GM12875 (cell line): ENCODE data around the gene MGAT1.
"Not testable (repeated sequence)": the region's sequence is repeated elsewhere in the genome, so short reads cannot be mapped to it uniquely, and the experiment has no call there.

Experiments
- H3K4me3 ChIP-seq: one replicate; pipeline ENCODE4 v1.5.1; 2011; ENCODE audit warnings: low read depth, low read length, control low read depth
- TF ChIP-seq, protein P1 (sequence below): IDR thresholded peaks from 2 replicates; pipeline ENCODE4 v1.5.1; 2011; ENCODE audit warnings: low read depth, mild to moderate bottlenecking, control low read depth, inconsistent platforms, low read length, moderate library complexity, borderline replicate concordance; ENCODE audit not compliant: insufficient read depth

Gene MGAT1

GRCh38 chr5:180775624-180776023 lies 27.0 kb downstream of the MGAT1 start:
- TF ChIP-seq, protein P1, sequence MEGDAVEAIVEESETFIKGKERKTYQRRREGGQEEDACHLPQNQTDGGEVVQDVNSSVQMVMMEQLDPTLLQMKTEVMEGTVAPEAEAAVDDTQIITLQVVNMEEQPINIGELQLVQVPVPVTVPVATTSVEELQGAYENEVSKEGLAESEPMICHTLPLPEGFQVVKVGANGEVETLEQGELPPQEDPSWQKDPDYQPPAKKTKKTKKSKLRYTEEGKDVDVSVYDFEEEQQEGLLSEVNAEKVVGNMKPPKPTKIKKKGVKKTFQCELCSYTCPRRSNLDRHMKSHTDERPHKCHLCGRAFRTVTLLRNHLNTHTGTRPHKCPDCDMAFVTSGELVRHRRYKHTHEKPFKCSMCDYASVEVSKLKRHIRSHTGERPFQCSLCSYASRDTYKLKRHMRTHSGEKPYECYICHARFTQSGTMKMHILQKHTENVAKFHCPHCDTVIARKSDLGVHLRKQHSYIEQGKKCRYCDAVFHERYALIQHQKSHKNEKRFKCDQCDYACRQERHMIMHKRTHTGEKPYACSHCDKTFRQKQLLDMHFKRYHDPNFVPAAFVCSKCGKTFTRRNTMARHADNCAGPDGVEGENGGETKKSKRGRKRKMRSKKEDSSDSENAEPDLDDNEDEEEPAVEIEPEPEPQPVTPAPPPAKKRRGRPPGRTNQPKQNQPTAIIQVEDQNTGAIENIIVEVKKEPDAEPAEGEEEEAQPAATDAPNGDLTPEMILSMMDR, result no peak
- no peak overlapping the region for H3K4me3 ChIP-seq

DNA sequence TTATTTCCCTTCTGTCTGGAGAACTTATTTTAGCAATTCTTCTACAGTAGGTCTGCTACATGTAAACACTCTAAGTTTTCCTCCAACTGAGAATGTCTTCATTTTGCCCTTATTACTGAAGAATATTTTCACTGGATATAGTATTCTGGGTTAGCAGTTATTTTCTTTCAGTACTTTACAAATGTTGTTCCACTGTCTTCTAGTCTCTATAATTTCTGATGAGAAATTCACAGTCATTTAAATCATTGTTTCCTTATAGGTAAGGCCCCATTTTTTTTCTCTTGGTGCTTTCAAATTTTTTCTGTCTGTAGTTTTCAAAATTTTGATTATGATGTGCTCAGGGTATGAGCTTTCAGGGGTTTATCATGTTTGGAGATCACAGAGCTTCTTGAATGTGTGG lies 30.8 kb downstream of the MGAT1 start:
- H3K4me3 ChIP-seq, result no peak overlapping the region
- TF ChIP-seq, protein P1, result no peak

DNA sequence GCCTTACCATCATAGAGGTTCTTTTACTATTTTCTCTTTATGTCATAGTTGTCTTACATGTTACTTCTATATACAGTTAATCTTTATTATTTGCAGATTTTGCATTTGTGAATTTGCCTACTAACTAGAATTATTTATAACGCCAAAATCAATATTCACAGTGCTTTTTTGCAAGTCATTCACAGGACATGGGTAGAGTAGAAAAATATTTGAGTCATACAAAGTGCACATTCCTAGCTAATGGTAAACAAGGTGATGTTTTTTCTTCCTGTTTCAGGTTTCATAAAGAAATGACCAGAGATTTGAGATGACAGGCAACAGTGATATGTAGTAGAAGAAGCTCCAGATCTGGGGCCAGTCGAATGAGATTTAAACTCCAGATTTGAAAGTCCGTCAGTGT lies 32.8 kb downstream of the MGAT1 start:
- TF ChIP-seq, protein P1, result no peak
- no peak overlapping the region for H3K4me3 ChIP-seq

GRCh38 chr5:180755601-180756000 lies 47.0 kb downstream of the MGAT1 start:
- H3K4me3 ChIP-seq, result no peak overlapping the region
- TF ChIP-seq, protein P1, result no peak

DNA sequence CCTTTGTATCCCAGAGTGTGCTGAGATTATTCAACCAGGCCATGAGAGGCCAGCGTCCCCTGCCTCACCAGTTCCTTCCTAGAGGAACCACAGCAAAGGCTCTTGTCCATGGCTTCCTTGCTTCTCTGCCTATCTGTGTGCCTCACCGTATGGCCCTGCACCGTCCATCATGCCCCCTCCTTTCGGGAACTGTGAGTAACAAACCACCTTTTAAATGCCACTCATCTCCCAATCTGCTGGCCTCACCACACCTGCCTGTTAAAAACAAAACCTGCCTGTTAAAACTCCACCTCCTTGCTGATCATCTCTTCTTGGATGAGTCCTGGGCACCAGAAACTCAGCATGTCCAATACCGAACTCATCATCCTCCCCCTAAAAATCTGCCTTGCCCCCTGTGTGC lies 58.4 kb downstream of the MGAT1 start:
- H3K4me3 ChIP-seq, result no peak overlapping the region

DNA sequence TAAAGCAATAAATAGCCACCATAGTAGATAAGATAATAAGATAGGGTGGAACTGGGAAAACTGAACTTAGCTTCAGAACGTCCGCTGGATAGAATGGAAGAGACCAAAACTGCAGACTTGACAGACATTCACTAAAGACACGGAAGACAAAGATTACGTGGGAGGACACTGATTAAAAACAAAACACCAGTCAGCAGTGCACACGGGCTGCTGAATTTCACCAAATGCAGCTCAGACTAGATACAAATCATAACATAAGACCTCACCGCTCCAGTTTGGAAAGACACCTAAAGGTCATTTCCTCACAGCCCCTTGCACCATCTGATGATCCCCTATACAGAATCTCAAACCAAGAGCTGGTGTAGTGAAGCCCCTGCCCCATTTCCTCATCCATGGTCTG lies 59.9 kb downstream of the MGAT1 start:
- TF ChIP-seq, protein P1, result no peak
- H3K4me3 ChIP-seq, result no peak overlapping the region

More for the DNA sequence above, 58.4 kb downstream of the MGAT1 start:
- TF ChIP-seq, protein P1, result no peak

GRCh38 chr5:180740953-180741352 lies 61.7 kb downstream of the MGAT1 start:
- H3K4me3 ChIP-seq, result not testable (repeated sequence)

DNA sequence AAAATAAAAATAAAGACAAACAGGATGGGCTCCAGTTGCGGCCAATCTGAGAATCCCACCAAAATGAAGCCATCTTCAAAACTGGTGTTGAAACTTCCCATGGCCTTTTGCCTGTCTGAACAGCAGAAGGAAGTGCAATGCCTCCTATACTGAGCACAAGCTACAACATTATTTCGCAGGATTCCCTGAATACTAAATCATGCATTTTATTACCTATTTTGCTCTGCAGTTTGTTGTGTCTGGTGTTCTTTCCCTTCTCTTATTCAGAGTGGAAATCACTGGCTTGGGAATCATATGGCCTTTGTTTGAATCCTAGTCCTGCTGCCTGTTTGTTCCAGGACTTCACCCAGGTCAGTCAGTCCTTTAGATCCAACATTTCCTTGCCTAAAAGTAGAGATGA lies 62.6 kb downstream of the MGAT1 start, which contains the start of gene OR2Y1:
Gene OR2Y1, minus strand, starts transcription at position 101 of the 400 bp plus-strand sequence. Its CDS starts 0 bp downstream, at position 101.
- H3K4me3 ChIP-seq, result no peak within 1 kb of the TSS
- TF ChIP-seq, protein P1, result no peak
